ENCODE data around the gene NTRK1.

GRCh38 chr1:156836041-156836654 lies 24.5 kb upstream of the NTRK1 start:
- no peak for TF ChIP-seq POLR2AphosphoS5 (IDR thresholded peaks at IDR 0.05)
- TF ChIP-seq POLR2A (IDR thresholded peaks at IDR 0.05) = no peak
- no peak for TF ChIP-seq CTCF (IDR thresholded peaks at IDR 0.05)
- TF ChIP-seq EP300 (IDR thresholded peaks at IDR 0.05; ENCODE audit: low read depth) = no peak

Measured in transverse colon (tissue), 4 donors.